Activated CD8-positive, alpha-beta T cell treated with anti-CD3 and anti-CD28 coated beads, Interleukin-2, amount 10 ng/mL, durations not matched to agents 7 days and 5 days (primary cell): ENCODE measurements around the gene SLC7A8. TPM values are rescaled to one million over a fixed set of nuclear protein-coding genes. Genes with fewer than 3 reads are reported as not detected.
"Not testable (repeated sequence)": the region's sequence is repeated elsewhere in the genome, so short reads cannot be mapped to it uniquely, and the experiment has no call there.

Experiments
- ATAC-seq: fragments of 150-1000 bp; cut with Tn5 transposase; one replicate; pipeline ENCODE4 v1.10.0; 2021; ENCODE audit warnings: moderate library complexity
- CTCF ChIA-PET: fragments of 350-600 bp; sonication (Branson Sonifier 250); formaldehyde crosslinking; loops from one replicate; lab custom pipeline; 2021; ENCODE audit warnings: antibody characterized with exemption; lab: Charles Lee
- POLR2A ChIA-PET: fragments of 350-600 bp; sonication (Branson Sonifier 250); formaldehyde crosslinking; loops from one replicate; lab custom pipeline; 2021; ENCODE audit warnings: antibody characterized with exemption; lab: Charles Lee
- DNase-seq: peaks from one replicate; pipeline ENCODE4 v3.0.0-alpha.2; 2020
- H3K27ac Mint-ChIP-seq: one replicate; pipeline ENCODE4 v1.8.0; 2021; ENCODE audit warnings: mild to moderate bottlenecking, mixed read lengths
- H3K27me3 Mint-ChIP-seq: one replicate; pipeline ENCODE4 v1.8.0; 2021; ENCODE audit warnings: low read depth, mixed read lengths
- H3K36me3 Mint-ChIP-seq: one replicate; pipeline ENCODE4 v1.8.0; 2021; ENCODE audit warnings: low read depth, mixed read lengths
- H3K4me1 Mint-ChIP-seq: one replicate; pipeline ENCODE4 v1.8.0; 2021; ENCODE audit warnings: low read depth, mixed read lengths
- H3K4me3 Mint-ChIP-seq: one replicate; pipeline ENCODE4 v1.8.0; 2021; ENCODE audit warnings: mild to moderate bottlenecking, mixed read lengths
- H3K9me3 Mint-ChIP-seq: one replicate; pipeline ENCODE4 v1.8.0; 2022; ENCODE audit warnings: mixed read lengths; ENCODE audit not compliant: insufficient read depth
- total RNA-seq, 2 experiments: library from RNA; stranded (reverse); gene quantifications; one replicate each; pipeline ENCODE4 v1.2.3, GENCODE V29; 2021

The SLC7A8 gene
- total RNA-seq, 2 experiments from 2014 or later: 0.24 to 0.57 TPM

DNA sequence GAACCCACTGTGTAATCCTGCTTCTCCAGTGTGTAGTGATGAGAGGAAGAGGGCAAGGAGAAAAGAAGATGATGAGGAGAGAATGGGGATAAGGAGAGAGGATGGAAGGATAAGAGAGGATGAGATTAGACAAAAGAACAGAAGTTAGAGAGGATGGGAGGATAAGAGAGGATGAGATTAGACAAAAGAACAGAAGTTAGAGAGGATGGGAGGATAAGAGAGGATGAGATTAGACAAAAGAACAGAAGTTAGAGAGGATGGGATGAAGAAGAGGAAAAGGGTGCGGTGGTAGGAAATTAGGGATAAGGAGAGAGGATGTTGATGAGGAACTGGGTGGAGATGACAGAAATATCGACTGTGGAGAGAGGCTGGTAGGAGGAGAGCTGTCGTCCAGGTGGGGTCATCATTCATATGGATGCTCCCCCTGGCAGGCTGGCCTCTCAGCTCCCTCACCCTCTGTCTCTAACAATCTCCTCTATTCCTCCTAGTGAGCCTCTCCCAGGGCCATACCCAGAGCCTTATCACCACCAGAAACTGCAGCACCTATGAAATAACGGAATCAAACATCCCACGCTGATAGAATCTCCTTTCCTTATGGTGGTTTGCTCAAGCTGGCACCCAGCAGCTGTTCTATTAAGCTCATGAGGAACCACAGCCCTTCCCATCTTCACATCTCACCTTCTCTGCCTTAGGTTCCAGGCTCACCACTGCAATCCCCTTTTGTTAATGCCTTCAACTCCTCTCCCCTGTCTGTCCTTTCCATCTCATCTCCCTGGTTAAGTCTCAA is 72.7 kb downstream of the SLC7A8 start:
- peaks cover 3% of the 10 kb centered on the region for H3K4me1 Mint-ChIP-seq
- no peak for DNase-seq
- H3K4me3 Mint-ChIP-seq: no peak overlapping the region
- H3K9me3 Mint-ChIP-seq: no peaks in the 10 kb centered on the region
- ChIA-PET POLR2A (no interaction called here), CTCF (interaction anchor here (1.2 to 5.5 kb wide), 5 partner anchors 9 to 137 kb away, joined by 3 to 39 read pairs (median 10); partner anchors contain the start of gene CEBPE)
- H3K27ac Mint-ChIP-seq: no peak overlapping the region
- no peaks in the 10 kb centered on the region for H3K27me3 Mint-ChIP-seq
- no peak for ATAC-seq
- no peaks in the 10 kb centered on the region for H3K36me3 Mint-ChIP-seq

DNA sequence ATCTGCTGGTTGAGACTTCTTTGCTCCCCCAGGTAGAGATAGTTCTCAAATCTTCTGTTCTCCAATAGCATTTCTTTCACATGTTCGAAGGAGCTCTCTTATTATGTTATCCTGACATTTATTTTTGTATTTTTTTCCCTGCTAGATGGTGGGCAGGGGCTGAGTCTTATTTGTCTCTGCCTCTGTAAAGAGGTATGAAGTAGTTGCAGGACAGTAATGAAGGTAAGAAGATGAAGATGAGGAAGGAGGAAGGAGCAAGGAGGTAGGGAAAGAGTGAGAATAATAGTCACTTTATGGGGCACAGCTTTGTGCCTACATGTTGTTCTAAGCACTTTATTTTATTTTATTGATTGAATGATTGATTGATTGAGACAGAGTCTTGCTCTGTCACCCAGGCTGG is 73.7 kb downstream of the SLC7A8 start:
- Mint-ChIP-seq H3K27me3 (no peaks in the 10 kb centered on the region), H3K4me3 (no peak overlapping the region), H3K36me3 (no peaks in the 10 kb centered on the region), H3K4me1 (peaks cover 3% of the 10 kb centered on the region), H3K27ac (no peak overlapping the region), H3K9me3 (no peaks in the 10 kb centered on the region)
- ChIA-PET POLR2A (interaction anchor here (1.8 kb wide), 1 partner anchor 15 kb away, joined by 5 read pairs; the partner anchor contains the start of genes ACIN1 and C14orf119), CTCF (interaction anchor here (0.8 to 5.5 kb wide), 6 partner anchors 10 to 189 kb away, joined by 3 to 39 read pairs (median 16); partner anchors contain the start of gene CEBPE)
- DNase-seq (no peak), ATAC-seq (no peak)

DNA sequence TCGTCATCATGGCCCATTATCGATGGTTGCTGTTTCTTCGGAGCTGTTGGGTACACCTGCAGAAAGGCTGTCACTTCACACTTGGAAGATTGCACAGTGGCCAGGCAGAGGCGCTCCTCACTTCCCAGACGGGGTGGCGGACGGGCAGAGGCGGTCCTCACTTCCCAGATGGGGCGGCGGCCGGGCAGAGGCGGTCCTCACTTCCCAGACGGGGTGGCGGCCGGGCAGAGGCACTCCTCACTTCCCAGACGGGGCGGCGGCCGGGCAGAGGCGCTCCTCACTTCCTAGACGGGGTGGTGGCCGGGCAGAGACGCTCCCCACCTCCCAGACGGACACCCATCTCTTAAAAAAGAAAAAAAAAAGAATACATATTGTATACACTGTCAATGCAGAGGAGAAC is 75.3 kb downstream of the SLC7A8 start:
- ChIA-PET CTCF (interaction anchor here (0.9 to 5.5 kb wide), 5 partner anchors 11 to 122 kb away, joined by 4 to 34 read pairs (median 11); partner anchors contain the start of gene CDH24), POLR2A (interaction anchor here (1.8 kb wide), 1 partner anchor 13 kb away, joined by 5 read pairs; the partner anchor contains the start of genes ACIN1 and C14orf119)
- ATAC-seq, H3K36me3 Mint-ChIP-seq, H3K9me3 Mint-ChIP-seq, H3K4me1 Mint-ChIP-seq, DNase-seq, H3K27ac Mint-ChIP-seq, H3K27me3 Mint-ChIP-seq, H3K4me3 Mint-ChIP-seq: not testable (repeated sequence)

DNA sequence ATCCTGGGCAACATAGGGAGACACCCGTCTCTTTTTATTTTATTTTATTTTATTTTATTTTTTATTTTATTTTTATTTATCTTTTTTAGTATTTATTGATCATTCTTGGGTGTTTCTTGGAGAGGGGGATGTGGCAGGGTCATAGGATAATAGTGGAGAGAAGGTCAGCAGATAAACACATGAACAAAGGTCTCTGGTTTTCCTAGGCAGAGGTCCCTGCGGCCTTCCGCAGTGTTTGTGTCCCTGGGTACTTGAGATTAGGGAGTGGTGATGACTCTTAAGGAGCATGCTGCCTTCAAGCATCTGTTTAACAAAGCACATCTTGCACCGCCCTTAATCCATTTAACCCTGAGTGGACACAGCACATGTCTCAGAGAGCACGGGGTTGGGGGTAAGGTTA is 75.8 kb downstream of the SLC7A8 start:
- H3K36me3 Mint-ChIP-seq, H3K9me3 Mint-ChIP-seq, POLR2A ChIA-PET, H3K4me3 Mint-ChIP-seq, CTCF ChIA-PET, DNase-seq, H3K4me1 Mint-ChIP-seq, H3K27me3 Mint-ChIP-seq, ATAC-seq, H3K27ac Mint-ChIP-seq: not testable (repeated sequence)

DNA sequence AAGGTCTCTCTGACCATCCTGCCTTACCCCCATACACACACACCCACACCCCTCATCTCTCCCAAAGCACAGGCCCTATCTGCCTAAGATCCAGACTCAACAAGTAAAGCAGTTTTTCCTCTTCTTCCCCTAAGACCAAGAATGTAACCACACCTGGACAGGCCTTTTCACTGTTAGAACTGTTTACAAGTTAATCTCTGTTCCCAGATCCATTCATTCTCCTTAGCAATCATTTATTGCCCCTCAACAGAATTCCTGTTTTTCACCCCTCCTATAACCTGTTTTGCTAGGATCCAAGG is 76.8 kb downstream of the SLC7A8 start:
- no peak overlapping the region for H3K27ac Mint-ChIP-seq

DNA sequence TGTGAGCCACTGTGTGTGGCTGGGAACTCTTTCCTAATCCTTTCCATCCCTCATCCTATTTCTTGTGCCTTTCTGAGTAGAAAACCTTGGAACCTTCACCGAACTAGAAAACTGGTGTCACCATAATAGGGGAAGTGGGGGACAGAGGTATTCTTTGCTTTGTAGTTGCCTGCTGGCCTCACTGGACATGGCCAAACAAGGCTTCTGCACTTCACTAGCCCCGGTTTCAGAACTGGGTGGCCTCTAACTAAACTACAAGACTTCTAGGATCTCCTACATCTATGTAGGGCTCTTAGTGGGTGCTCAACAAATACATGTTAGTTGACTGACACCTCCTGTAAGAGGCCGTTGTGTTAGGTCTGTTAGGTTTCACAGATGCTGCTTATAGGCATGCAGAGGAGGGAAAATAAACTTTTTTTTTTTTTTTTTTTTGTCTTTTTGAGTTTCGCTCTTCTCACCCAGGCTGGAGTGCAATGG is 78.1 kb downstream of the SLC7A8 start:
- ATAC-seq (no peak), DNase-seq (no peak)
- Mint-ChIP-seq H3K27me3 (no peaks in the 10 kb centered on the region), H3K4me1 (no peaks in the 10 kb centered on the region), H3K36me3 (no peaks in the 10 kb centered on the region), H3K4me3 (no peak overlapping the region), H3K9me3 (no peaks in the 10 kb centered on the region), H3K27ac (no peak overlapping the region)
- ChIA-PET POLR2A (no interaction called here), CTCF (no interaction called here)

More for the DNA sequence above, 76.8 kb downstream of the SLC7A8 start:
- H3K9me3 Mint-ChIP-seq: no peaks in the 10 kb centered on the region
- CTCF ChIA-PET: interaction anchor here (1.1 to 1.3 kb wide), 4 partner anchors 9 to 49 kb away, joined by 3 to 4 read pairs (median 3); partner anchors contain the start of gene CDH24
- no peaks in the 10 kb centered on the region for H3K27me3 Mint-ChIP-seq
- POLR2A ChIA-PET: interaction anchor here (0.6 kb wide), 1 partner anchor 13 kb away, joined by 3 read pairs; no protein-coding TSS in a partner anchor
- H3K36me3 Mint-ChIP-seq: no peaks in the 10 kb centered on the region
- H3K4me1 Mint-ChIP-seq: no peaks in the 10 kb centered on the region
- ATAC-seq: no peak
- no peak overlapping the region for H3K4me3 Mint-ChIP-seq
- no peak for DNase-seq

DNA sequence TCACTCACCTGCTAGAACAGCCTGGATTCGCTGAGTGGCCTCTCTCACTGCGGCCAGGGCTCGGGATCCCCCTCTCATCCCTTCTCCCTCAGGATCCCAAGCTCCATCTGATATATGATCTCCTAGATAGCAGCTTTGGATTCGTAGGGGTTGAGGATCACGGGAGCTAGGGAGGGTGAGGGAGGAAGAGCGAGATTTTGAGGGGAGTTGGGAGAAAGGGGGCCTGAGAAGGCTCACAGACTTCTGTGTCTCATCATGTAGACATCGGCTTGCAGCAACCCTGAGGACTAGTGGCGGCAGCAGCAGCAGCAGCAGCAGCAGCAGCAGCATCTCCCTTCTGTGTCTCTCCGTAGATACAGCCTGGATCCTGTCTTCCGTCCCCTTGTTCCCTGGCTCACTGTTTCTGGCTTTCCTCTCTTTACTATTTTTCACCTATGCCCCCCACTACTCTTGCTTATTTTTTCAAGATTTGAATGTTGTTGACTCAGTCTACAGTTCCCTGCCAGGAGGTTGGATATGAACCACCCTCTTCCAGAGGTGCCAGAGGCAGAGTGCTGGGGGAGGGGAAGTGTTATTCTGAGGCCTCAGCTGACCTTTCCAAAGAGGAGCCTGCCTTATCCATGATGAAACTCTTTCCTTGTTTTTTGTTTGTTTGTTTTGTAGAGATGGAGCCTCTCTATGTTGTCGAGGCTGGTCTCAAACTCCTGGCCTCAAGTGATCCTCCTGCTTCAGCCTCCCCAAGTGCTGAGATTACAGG is 78.7 kb downstream of the SLC7A8 start, which contains the start of gene CIROP:
TSS of gene CIROP (minus strand) at position 399 of the 757 bp plus-strand sequence. CDS start at position 330, 69 bp downstream.
- Mint-ChIP-seq H3K36me3 (no peaks in the 10 kb centered on the region), H3K27me3 (no peaks in the 10 kb centered on the region), H3K4me3 (no peak within 1 kb of the TSS), H3K9me3 (no peaks in the 10 kb centered on the region), H3K4me1 (no peaks in the 10 kb centered on the region), H3K27ac (no peak within 1 kb of the TSS)
- DNase-seq (no peak), ATAC-seq (no peak)
- POLR2A ChIA-PET: no interaction called here
- CTCF ChIA-PET: interaction anchor here (1.8 to 3.3 kb wide), 2 partner anchors 16 to 27 kb away, joined by 6 to 16 read pairs; no protein-coding TSS in a partner anchor

DNA sequence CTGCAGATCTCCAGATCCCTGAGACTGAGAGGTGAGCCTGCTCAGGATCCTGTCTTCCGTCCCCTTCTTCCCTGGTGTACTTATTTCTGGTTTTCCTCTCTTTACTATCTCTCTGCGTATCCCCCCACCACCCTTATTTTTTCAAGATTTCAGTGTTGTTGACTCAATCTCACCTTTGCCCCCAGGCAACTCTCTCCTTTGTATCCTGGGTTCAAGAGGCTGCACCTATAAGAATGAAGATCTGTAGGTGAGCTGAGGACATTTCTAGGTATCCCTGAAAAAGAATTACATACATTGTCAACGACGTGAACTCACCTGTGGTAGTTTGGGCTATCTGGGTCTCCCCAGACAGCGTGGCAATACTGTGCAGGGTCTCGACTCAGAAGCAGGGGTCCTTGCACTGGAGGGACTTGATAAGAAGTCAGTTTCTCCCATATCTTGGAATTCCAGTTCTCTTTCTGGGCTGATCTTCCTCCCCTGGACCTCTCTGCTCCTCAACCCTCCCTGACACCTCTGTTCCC is 79.3 kb downstream of the SLC7A8 start:
- H3K9me3 Mint-ChIP-seq: no peaks in the 10 kb centered on the region
- POLR2A ChIA-PET: no interaction called here

DNA sequence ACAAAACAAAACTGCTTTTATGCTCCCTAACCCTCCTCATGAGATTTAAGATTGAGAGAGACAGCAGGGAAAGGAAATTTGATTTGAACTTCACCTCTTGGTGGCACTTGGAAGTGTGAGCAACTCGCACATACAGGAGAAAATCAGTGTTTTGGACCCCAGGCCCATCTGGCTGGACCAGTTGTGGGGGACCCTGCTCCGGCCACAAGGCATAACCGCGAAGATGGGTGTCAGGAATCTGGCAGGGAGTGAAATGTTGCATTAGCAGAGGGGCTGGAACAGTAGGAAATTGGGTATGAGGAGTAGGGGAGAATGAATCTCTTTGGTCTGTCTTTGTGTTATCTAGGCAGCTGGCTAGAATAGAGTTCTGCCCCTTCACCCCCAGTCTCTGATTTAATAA is 79.9 kb downstream of the SLC7A8 start:
- H3K27me3 Mint-ChIP-seq: no peaks in the 10 kb centered on the region
- ChIA-PET CTCF (interaction anchor here (1.8 to 3.3 kb wide), 2 partner anchors 17 to 26 kb away, joined by 6 to 16 read pairs; no protein-coding TSS in a partner anchor), POLR2A (interaction anchor here (0.7 kb wide), 1 partner anchor 565 kb away, joined by 3 read pairs; no protein-coding TSS in a partner anchor)
- H3K9me3 Mint-ChIP-seq: no peaks in the 10 kb centered on the region
- no peak overlapping the region for H3K27ac Mint-ChIP-seq
- DNase-seq (no peak), ATAC-seq (no peak)
- H3K36me3 Mint-ChIP-seq: peaks cover 4% of the 10 kb centered on the region
- peaks cover 2% of the 10 kb centered on the region for H3K4me1 Mint-ChIP-seq
- H3K4me3 Mint-ChIP-seq: no peak overlapping the region

More for the DNA sequence above, 79.3 kb downstream of the SLC7A8 start:
- H3K4me1 Mint-ChIP-seq: peaks cover 2% of the 10 kb centered on the region
- CTCF ChIA-PET: interaction anchor here (1.8 to 3.3 kb wide), 2 partner anchors 17 to 26 kb away, joined by 6 to 16 read pairs; no protein-coding TSS in a partner anchor
- peaks cover 2% of the 10 kb centered on the region for H3K36me3 Mint-ChIP-seq
- no peak overlapping the region for H3K27ac Mint-ChIP-seq
- ATAC-seq: no peak
- H3K4me3 Mint-ChIP-seq: no peak overlapping the region
- no peaks in the 10 kb centered on the region for H3K27me3 Mint-ChIP-seq
- DNase-seq: no peak

DNA sequence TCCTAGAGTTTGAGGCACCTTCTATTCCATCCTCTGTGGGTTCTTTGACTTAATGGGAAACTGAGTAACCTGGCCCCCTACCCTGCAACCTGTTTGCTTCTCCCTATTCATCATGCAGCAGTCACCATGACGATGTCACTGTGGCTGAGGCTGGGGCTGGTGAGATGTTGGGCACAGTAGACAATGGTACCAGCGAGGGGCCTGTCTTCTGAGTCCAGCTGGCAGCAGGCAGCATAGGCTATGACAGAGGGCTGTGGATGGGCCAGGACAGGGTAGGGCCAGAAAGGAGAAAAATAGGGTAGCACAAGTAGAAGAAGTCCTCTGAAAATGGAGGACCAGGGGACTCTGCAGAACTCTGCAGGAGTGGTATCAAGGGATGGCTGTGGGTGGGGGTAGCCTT is 80.7 kb downstream of the SLC7A8 start:
- CTCF ChIA-PET: interaction anchor here (2.5 to 3.3 kb wide), 2 partner anchors 18 to 26 kb away, joined by 11 to 16 read pairs; no protein-coding TSS in a partner anchor
- no peaks in the 10 kb centered on the region for H3K9me3 Mint-ChIP-seq

More for the DNA sequence above, 80.7 kb downstream of the SLC7A8 start:
- H3K27me3 Mint-ChIP-seq: no peaks in the 10 kb centered on the region
- H3K4me1 Mint-ChIP-seq: peaks cover 3% of the 10 kb centered on the region
- H3K36me3 Mint-ChIP-seq: peaks cover 11% of the 10 kb centered on the region
- DNase-seq (no peak), ATAC-seq (no peak)
- POLR2A ChIA-PET: interaction anchor here (0.7 kb wide), 1 partner anchor 565 kb away, joined by 3 read pairs; no protein-coding TSS in a partner anchor
- no peak overlapping the region for H3K27ac Mint-ChIP-seq
- no peak overlapping the region for H3K4me3 Mint-ChIP-seq
